Neuronal stem cell (in vitro differentiated cells): Measurements from ENCODE around the gene MCU.

ENCODE experiments used
- DNase-seq: peaks from one replicate; pipeline ENCODE4 v3.0.0-alpha.2; 2013; ENCODE audit warnings: low spot score
- H2AFZ ChIP-seq: one replicate; pipeline ENCODE4 v1.6.1; 2013; ENCODE audit warnings: mild to moderate bottlenecking, low read length, inconsistent platforms
- H2AK5ac ChIP-seq: 2 replicates; pipeline ENCODE4 v1.6.1; 2013; ENCODE audit warnings: low read depth, mild to moderate bottlenecking, inconsistent platforms, low read length, moderate library complexity, mixed read lengths
- H2BK120ac ChIP-seq: 2 replicates; pipeline ENCODE4 v1.6.1; 2013; ENCODE audit warnings: low read depth, mild to moderate bottlenecking, inconsistent platforms, low read length, moderate library complexity, mixed read lengths
- H2BK12ac ChIP-seq: one replicate; pipeline ENCODE4 v1.6.1; 2013; ENCODE audit warnings: low read length, inconsistent platforms
- H2BK15ac ChIP-seq: 2 replicates; pipeline ENCODE4 v1.6.1; 2013; ENCODE audit warnings: mild to moderate bottlenecking, low read length, inconsistent platforms, mixed read lengths
- H2BK5ac ChIP-seq: one replicate; pipeline ENCODE4 v1.6.1; 2013; ENCODE audit warnings: inconsistent platforms, mild to moderate bottlenecking, low read length, moderate library complexity
- H3K14ac ChIP-seq: one replicate; pipeline ENCODE4 v1.6.1; 2013; ENCODE audit warnings: low read length, inconsistent platforms
- H3K18ac ChIP-seq: 2 replicates; pipeline ENCODE4 v1.6.1; 2013; ENCODE audit warnings: low read length, inconsistent platforms
- H3K23ac ChIP-seq: 2 replicates; pipeline ENCODE4 v1.6.1; 2013; ENCODE audit warnings: low read depth, mild to moderate bottlenecking, mixed read lengths, low read length, inconsistent platforms; ENCODE audit not compliant: poor library complexity
- H3K27ac ChIP-seq: replicated peaks from 3 replicates; pipeline ENCODE4 v1.5.1; 2013; ENCODE audit warnings: low read length, inconsistent platforms
- H3K27me3 ChIP-seq, 3 experiments: 2 replicates each; pipeline ENCODE4 v1.6.1; 2013; ENCODE audit warnings: low read length in 3 of 3, mild to moderate bottlenecking in 2 of 3, inconsistent platforms in 1 of 3, low read depth in 1 of 3, mixed read lengths in 1 of 3, moderate library complexity in 1 of 3; ENCODE audit not compliant: control insufficient read depth in 3 of 3, insufficient read depth in 3 of 3
- H3K36me3 ChIP-seq, 2 donors: replicated peaks in 1 of 2; 2 replicates each; pipeline ENCODE4 v1.6.1; 2013; ENCODE audit warnings: low read length in 2 of 2; ENCODE audit not compliant: control insufficient read depth in 2 of 2, insufficient read depth in 2 of 2
- H3K4ac ChIP-seq: 2 replicates; pipeline ENCODE4 v1.6.1; 2013; ENCODE audit warnings: inconsistent platforms, mild to moderate bottlenecking, low read length, moderate library complexity
- H3K4me1 ChIP-seq, 2 donors: 1 replicate in 1 of 2; 2 replicates in 1 of 2; pipeline ENCODE4 v1.6.1; 2013; ENCODE audit warnings: low read length in 2 of 2, low read depth in 1 of 2; ENCODE audit not compliant: control insufficient read depth in 2 of 2, insufficient read depth in 1 of 2
- H3K4me2 ChIP-seq: one replicate; pipeline ENCODE4 v1.6.1; 2013; ENCODE audit warnings: mild to moderate bottlenecking, low read length, inconsistent platforms; ENCODE audit not compliant: insufficient read depth, poor library complexity, severe bottlenecking
- H3K4me3 ChIP-seq, 2 donors: 2 replicates each; pipeline ENCODE4 v1.5.1; 2013; ENCODE audit warnings: low read length in 2 of 2, mild to moderate bottlenecking in 2 of 2, inconsistent platforms in 1 of 2, moderate library complexity in 1 of 2
- H3K79me1 ChIP-seq: one replicate; pipeline ENCODE4 v1.6.1; 2013; ENCODE audit warnings: low read depth, mild to moderate bottlenecking, inconsistent platforms, low read length, moderate library complexity
- H3K9ac ChIP-seq: one replicate; pipeline ENCODE4 v1.6.1; 2013; ENCODE audit warnings: mild to moderate bottlenecking, low read depth, low read length, inconsistent platforms; ENCODE audit not compliant: poor library complexity
- H3K9me3 ChIP-seq, 2 donors: replicated peaks in 1 of 2; 2 replicates each; pipeline versions ENCODE3 to v1.6.1; 2013; ENCODE audit warnings: low read length in 2 of 2, mild to moderate bottlenecking in 2 of 2, inconsistent platforms in 1 of 2, low read depth in 1 of 2, mixed read lengths in 1 of 2, moderate library complexity in 1 of 2; ENCODE audit not compliant: control insufficient read depth in 2 of 2, insufficient read depth in 1 of 2
- H4K8ac ChIP-seq: one replicate; pipeline ENCODE4 v1.6.1; 2013; ENCODE audit warnings: low read depth, mild to moderate bottlenecking, inconsistent platforms, low read length, moderate library complexity
- H4K91ac ChIP-seq: one replicate; pipeline ENCODE4 v1.6.1; 2013; ENCODE audit warnings: low read length, low read depth, mild to moderate bottlenecking, inconsistent platforms; ENCODE audit not compliant: poor library complexity
- WGBS, 2 donors: extraction: QIAGEN DNeasy Blood & Tissue Kit; methylation state at CpG; one replicate each; pipeline ENCODE4 v1.1.7; 2013; ENCODE audit warnings: missing lambda C conversion rate in 2 of 2, mixed read lengths in 1 of 2; ENCODE audit not compliant: insufficient read length in 2 of 2, insufficient replicate concordance in 1 of 2; ENCODE audit errors: extremely low coverage in 2 of 2; 5-methylcytosine and 5-hydroxymethylcytosine counted together

MCU gene

GRCh38 chr10:72879245-72879644 is 187.3 kb downstream of the MCU start:
- Histone ChIP-seq H3K4me1 (no peaks in the 10 kb centered on the region), H3K23ac (no peak overlapping the region), H3K4ac (no peak overlapping the region), H4K91ac (no peak overlapping the region), H3K18ac (no peak overlapping the region), H2BK12ac (no peak overlapping the region), H3K27me3 (no peaks in the 10 kb centered on the region), H3K14ac (no peak overlapping the region), H3K27ac (no peak overlapping the region), H2BK120ac (no peak overlapping the region), H3K36me3 (peaks cover 0 to 2% of the 10 kb centered on the region in 2 donors), H4K8ac (no peak overlapping the region), H3K9me3 (peaks cover 0 to 8% of the 10 kb centered on the region in 2 donors), H2BK15ac (no peak overlapping the region), H2AFZ (no peak overlapping the region), H2BK5ac (no peak overlapping the region), H3K4me3 (no peak overlapping the region), H3K4me2 (no peak overlapping the region), H3K79me1 (no peaks in the 10 kb centered on the region), H2AK5ac (no peak overlapping the region), H3K9ac (no peak overlapping the region)
- no peak for DNase-seq
- no CpG with 5 or more reads among the region's 2 CpGs for WGBS, 2 donors

- H3K27me3 ChIP-seq: no peaks in the 10 kb centered on the region
- no peak overlapping the region for H3K4me3 ChIP-seq
- no peak overlapping the region for H4K8ac ChIP-seq
- peaks cover under 1 to 2% of the 10 kb centered on the region in 2 donors for H3K4me1 ChIP-seq
- H2AK5ac ChIP-seq: no peak overlapping the region
- H2AFZ ChIP-seq: no peak overlapping the region
- no peak overlapping the region for H3K9ac ChIP-seq
- H2BK15ac ChIP-seq: no peak overlapping the region
- H3K36me3 ChIP-seq: peaks cover 2 to 11% of the 10 kb centered on the region in 2 donors
- no CpG with 5 or more reads among the region's 2 CpGs for WGBS, 2 donors
- H2BK120ac ChIP-seq: no peak overlapping the region
- no peaks in the 10 kb centered on the region for H3K79me1 ChIP-seq
- H3K14ac ChIP-seq: no peak overlapping the region
- H3K4ac ChIP-seq: no peak overlapping the region
- H3K18ac ChIP-seq: no peak overlapping the region
- no peak for DNase-seq
- no peak overlapping the region for H3K27ac ChIP-seq
- peaks cover 0 to 8% of the 10 kb centered on the region in 2 donors for H3K9me3 ChIP-seq
- no peak overlapping the region for H3K4me2 ChIP-seq
- H2BK5ac ChIP-seq: no peak overlapping the region
- H4K91ac ChIP-seq: no peak overlapping the region
- no peak overlapping the region for H2BK12ac ChIP-seq
- H3K23ac ChIP-seq: no peak overlapping the region
These were observed 189.3 kb downstream of the MCU start for GRCh38 chr10:72881291-72881690.

GRCh38 chr10:72883861-72884260 is 191.9 kb downstream of the MCU start:
- H3K14ac ChIP-seq: no peak overlapping the region
- no peaks in the 10 kb centered on the region for H3K79me1 ChIP-seq
- no CpG with 5 or more reads among the region's 2 CpGs for WGBS, 2 donors
- H3K36me3 ChIP-seq: peaks cover 2 to 21% of the 10 kb centered on the region in 2 donors
- H2AFZ ChIP-seq: no peak overlapping the region
- H4K8ac ChIP-seq: no peak overlapping the region
- no peak overlapping the region for H2BK12ac ChIP-seq
- H3K4ac ChIP-seq: no peak overlapping the region
- H2BK5ac ChIP-seq: no peak overlapping the region
- H3K27me3 ChIP-seq: no peaks in the 10 kb centered on the region
- peaks cover 8 to 12% of the 10 kb centered on the region in 2 donors for H3K4me1 ChIP-seq
- H2BK120ac ChIP-seq: no peak overlapping the region
- no peak overlapping the region for H3K4me3 ChIP-seq
- H3K18ac ChIP-seq: no peak overlapping the region
- DNase-seq: no peak
- no peak overlapping the region for H3K9ac ChIP-seq
- no peak overlapping the region for H4K91ac ChIP-seq
- H2AK5ac ChIP-seq: no peak overlapping the region
- no peak overlapping the region for H3K23ac ChIP-seq
- H3K27ac ChIP-seq: no peak overlapping the region
- no peak overlapping the region for H3K4me2 ChIP-seq
- H2BK15ac ChIP-seq: no peak overlapping the region
- peaks cover 0 to 6% of the 10 kb centered on the region in 2 donors for H3K9me3 ChIP-seq

- no peak overlapping the region for H2BK5ac ChIP-seq
- DNase-seq: no peak
- H3K27me3 ChIP-seq: no peaks in the 10 kb centered on the region
- no peaks in the 10 kb centered on the region for H3K79me1 ChIP-seq
- no CpG with 5 or more reads among the region's 2 CpGs for whole genome bisulfite sequencing, 2 donors
- peaks cover 8 to 12% of the 10 kb centered on the region in 2 donors for H3K4me1 ChIP-seq
- H4K8ac ChIP-seq: no peak overlapping the region
- no peak overlapping the region for H3K4me2 ChIP-seq
- no peak overlapping the region for H2AK5ac ChIP-seq
- H4K91ac ChIP-seq: no peak overlapping the region
- H3K27ac ChIP-seq: no peak overlapping the region
- H3K9ac ChIP-seq: no peak overlapping the region
- no peak overlapping the region for H3K18ac ChIP-seq
- H3K36me3 ChIP-seq: peaks cover 0 to 21% of the 10 kb centered on the region in 2 donors
- no peak overlapping the region for H2BK15ac ChIP-seq
- H2BK120ac ChIP-seq: no peak overlapping the region
- H3K4me3 ChIP-seq: no peak overlapping the region
- H2AFZ ChIP-seq: no peak overlapping the region
- no peak overlapping the region for H2BK12ac ChIP-seq
- H3K4ac ChIP-seq: no peak overlapping the region
- no peak overlapping the region for H3K14ac ChIP-seq
- H3K9me3 ChIP-seq: no peaks in the 10 kb centered on the region
- H3K23ac ChIP-seq: no peak overlapping the region
These were observed 194.0 kb downstream of the MCU start for GRCh38 chr10:72885953-72886352.
